HG03025 (cell line): ENCODE data around the gene GRID1.

Experiments
- ATAC-seq: cut with Tn5 transposase; IDR thresholded peaks from one replicate; pipeline ENCODE4 v1.9.1; 2021; ENCODE audit warnings: mild to moderate bottlenecking, moderate library complexity; ENCODE audit not compliant: unreplicated experiment, low FRiP score

Gene GRID1

DNA sequence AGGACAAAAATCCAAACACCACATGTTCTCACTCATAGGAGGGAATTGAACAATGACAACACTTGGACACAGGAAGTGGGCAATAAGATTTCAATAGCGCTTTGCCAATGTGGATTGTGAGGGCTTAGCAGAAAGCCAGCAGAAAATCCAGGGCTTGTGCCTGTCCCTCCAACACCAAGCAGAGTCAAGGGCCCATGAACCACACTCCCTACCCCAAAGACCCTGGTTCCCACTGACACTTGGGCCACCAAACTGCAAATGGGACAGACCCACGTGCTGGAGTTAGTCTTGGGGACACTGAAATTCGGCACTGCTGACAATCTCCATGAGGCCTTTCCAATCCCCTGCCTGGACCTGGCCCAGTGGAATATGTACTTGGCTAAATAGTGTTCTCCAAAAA, 67.0 kb downstream of the GRID1 start:
- no peak for ATAC-seq

DNA sequence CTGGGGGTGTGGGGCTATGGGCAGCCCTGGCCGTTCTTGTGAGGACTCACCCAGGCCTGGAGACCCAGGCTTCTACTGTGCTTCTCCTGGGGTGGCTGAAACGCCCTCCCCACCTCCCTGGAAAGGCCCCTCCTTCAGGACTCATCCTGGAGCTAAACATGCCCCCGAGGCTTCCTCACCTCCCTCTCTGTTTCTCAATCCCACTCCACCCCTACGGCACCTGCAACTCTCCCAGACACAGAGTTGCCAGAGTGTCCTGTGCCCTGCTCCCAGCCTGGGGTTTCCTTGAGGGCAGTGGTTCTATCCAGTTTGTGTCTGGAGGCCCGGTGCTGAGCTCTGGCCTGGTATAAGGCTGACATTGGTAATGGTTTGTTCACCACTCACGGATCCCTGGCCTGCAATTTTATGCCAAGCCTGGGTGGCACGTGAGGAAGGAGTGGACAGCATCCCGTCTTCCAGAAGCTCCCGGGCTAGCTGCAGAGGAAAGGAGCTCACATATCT, 68.0 kb downstream of the GRID1 start:
- no peak for ATAC-seq

DNA sequence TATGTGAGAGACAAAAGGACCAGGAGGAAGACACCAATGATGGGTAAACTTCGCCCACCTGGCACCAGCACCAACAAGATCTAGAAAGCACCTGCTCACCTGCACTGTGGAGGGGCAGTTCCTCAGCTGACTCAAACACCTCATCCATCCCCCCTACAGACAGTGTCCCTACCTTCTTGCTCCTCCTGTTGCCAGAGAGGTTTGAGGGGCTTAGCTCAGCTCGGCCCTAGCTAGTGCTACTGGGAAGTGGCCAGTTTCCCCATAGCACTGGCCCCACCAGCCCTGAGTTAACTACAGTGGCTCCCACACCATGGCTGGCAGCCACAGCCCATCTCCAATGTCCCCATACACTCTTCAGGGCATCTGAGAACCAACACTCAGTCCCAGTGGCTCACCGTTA, 70.8 kb downstream of the GRID1 start:
- ATAC-seq: no peak

DNA sequence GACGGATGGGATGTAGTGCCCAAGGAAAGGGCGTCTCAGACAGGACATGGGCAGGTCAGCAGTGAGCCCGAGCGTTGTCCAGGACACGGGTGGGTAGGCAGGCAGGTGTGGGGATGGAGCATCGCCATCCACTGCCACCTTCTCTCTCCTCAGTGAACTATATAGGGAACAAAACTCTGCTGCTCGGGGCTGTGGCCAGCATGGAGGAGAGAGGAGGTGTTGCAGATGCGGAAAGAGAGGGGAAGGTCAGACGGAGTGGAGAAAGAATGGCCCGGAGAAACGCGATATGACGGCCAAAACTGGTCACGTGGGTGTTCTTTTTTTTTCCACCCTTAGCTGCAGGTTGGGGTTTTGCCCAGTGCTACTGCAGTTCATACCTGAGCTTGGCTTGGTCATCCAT, 71.2 kb downstream of the GRID1 start:
- no peak for ATAC-seq

DNA sequence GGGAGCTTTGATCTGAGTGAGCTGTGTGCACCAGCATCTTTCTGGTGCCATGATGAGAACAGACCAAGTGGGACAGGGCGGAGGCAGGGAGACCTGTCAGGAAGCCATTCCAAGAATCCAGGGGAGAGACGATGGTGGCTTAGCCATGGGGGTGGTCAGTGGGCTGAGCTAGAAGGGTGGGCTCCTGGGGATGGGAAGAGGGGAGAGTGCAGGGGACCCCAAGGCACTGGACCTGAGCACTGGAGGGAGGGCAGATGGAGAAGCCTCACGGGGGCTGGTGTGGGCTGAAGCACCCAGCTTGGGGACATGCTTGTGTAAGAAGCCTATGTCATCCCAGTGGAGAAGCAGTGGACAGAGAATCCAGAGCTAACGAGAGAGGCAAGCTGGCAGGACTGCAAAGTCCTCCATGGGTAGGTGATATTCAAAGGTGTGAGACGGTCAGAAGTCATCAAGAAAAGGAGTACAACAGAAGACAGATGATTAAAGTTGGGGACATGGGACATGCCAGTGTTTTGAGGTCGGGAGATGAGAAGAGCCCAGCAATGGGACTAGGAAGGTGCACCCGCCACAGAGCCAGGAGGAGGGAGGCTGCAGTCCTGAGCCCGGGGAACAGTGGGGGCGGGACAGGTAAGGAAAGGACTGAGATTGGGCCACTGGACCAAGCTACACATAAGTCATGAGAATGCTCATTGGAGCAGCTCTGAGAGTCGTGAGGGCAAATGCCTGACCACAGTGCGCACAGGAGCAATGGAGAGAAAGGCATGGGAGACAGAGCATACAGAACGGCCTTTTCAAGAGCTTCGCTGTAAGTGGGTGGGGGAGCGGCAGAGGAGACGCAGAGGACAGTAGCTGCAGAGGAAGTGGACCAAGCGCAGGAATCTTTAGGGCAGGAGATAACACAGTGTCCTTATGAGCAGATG, 72.0 kb downstream of the GRID1 start:
- ATAC-seq: no peak

DNA sequence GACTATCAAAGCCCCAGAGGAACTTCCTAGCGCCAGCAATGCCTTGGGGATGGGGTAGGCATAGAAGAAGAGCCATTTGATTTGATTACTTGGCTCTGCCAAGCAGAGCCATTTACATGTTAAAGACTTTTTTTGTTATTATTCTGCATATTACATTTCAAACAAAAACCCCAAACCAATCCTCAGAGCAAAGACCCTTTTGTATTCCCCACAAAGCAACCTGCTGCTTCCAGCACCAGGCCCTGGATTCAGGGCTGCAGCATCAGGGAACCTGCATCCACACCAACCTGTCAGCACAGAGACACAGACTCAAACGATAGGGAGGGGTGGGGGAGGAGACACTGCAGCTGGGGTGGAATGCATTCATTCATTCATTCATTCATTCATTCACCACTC, 73.2 kb downstream of the GRID1 start:
- no peak for ATAC-seq

DNA sequence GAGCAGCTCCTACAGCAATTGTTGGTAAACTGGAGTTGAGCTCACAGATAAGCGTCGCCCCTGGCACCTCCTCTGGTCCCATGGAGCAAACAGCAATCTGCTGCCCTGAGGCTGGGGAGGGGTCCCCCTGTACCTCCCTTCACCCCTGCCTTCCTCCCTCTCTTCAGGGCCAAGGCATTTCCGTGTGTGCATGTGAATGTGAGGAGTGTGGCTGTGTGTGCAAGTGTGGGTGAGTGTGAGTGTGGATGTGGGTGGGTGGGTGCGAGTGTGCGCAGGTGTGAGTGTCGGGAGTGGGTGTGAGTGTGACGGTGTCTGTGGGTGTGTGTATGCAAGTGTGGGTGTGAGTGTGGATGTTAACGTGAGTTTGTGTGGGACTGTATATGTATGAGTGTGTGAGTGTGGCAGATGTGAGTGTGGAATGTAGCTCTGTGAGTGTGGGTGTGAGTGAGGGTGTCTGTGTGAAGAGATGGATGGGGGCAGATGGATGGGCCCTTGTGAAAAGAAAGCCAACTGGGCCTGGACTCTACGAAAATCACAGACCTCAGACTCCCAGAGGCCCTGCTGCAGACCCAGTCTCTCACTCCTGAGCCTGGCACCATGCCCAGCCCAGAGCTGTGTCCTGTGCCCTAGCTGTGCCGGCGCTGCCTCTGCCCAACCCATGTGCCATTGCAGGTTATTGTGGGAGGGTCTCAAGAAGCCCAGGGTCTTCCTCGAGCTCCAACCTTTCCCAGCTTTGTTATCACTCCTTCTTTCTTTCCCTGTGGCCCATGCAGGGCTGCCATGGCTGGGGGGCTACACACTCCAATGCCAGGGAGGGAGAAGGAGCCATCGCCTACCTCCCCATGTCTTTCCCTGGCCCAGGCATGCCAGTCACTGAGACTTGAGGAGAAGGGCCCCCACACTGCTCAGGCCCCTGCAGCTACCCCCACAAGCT, 73.9 kb downstream of the GRID1 start:
- no peak for ATAC-seq

DNA sequence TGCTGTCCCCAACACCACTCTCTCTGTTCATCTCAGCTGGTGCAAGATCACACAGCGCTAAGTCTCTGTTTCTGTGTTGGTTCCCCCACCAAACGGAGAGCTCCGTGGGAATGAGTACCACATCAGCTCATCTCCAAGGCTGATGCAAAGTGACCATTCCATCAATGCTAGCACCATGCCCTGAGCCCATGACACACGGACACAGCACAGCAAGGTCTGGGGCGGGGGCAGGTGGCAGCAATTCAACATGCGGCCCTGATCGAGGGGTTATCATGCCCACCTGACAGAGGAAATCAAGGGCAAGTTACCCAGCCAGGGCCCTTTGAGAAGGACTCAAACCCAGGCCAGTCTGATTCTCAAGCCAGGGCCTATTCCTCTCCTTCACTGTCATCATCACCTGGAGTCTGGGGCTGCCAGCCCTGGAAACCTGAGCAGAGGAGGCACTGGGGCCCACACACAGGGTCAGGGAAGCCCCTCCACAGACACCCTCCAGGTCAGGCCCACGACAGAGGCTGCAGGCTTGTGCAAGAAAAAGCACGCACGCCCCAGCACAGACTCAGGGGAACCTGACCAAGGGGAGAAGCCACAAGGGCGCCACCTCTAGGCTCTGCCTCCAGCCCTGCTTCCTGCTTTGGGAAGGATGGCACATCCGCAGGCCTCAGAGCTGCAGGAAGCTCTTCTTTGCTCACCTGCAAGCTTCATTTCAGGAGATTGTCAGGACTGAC, 74.8 kb downstream of the GRID1 start:
- ATAC-seq: no peak

DNA sequence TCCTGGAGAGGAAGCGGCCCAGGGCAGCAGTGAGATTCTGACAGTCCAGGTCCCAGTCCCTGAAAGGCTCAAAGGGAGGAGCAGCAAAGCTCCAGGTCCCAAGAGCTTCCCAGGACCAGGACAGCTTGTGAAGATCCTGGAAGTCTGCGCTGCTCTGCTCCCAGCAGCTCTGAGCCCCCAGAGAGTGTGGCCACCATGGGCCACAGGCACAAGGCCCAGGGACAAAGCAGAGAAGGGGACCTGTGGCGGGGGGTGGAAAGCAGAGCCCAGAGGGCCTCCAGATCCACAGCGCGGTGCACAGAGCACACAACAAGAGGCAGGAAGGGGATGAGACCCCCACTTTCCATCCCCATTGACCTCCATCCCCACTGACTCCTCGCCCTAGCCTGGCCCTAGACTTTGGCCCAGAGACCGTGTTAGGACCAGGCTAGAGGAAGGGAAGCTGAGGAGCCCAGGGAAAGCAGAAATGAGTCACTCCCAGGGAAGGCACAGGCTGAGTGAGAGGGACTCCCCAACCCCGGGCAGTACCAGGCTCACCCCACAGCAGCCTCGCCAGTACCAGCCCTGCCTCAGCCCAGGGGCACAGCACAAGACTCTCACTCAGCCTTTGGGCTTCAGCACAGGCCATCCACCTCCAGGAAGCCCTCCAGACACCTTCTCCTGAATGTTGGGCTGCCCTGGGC, 75.5 kb downstream of the GRID1 start:
- no peak for ATAC-seq

DNA sequence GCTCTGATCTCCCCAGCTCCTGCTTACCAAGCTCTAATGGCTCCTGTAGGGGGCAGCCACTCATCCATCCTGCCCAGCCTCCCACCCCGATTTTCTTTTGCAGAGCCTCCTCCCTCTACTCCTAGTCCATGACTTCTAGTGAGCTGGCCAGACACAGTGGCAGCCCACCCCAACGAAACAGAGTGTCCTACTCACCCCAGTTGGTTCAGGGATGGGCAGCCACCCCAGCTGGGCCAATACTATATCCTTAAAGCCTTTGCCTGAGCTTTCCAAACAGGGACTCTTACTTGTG, 77.1 kb downstream of the GRID1 start:
- no peak for ATAC-seq

DNA sequence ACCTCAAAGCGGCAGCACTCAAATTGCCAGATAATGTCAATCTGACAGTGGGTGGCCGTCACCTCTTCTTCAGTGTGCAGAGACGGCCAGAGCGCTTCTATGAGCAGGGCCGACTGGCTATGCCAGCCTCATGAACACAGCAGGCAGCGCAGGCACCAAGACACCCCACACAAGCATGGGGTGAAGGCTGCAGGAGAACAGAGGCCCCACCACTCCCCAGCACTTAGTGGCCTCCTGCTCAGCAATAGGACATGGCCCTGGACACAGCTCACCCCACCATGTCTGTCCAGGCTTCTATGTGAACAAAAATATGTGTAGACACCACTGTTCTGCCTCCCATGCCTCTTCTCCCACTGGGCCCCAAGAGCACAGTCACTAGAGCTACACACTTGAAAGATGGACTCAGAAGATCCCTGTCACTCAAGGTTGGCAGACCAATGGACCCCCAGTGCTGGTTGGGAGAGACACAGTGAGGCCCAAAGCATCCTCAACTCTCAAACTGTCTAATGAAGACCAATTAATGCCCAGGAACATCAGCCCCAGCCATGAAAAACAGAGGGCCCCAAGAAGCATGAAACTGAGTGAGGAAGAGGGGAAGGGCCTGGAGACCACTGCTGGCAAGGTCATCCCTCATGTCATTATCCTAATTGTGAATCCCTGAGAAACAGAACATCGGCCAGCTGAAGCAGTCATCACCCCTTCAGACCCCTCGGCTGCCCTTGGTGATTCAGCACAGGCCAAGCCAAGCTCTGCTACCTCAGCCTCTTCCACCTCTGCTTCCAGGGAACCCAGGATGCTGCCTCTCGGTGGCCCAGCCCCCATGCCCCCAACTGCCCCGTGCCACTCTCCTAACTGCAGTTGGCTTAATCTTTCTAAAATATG, 77.7 kb downstream of the GRID1 start:
- no peak for ATAC-seq

DNA sequence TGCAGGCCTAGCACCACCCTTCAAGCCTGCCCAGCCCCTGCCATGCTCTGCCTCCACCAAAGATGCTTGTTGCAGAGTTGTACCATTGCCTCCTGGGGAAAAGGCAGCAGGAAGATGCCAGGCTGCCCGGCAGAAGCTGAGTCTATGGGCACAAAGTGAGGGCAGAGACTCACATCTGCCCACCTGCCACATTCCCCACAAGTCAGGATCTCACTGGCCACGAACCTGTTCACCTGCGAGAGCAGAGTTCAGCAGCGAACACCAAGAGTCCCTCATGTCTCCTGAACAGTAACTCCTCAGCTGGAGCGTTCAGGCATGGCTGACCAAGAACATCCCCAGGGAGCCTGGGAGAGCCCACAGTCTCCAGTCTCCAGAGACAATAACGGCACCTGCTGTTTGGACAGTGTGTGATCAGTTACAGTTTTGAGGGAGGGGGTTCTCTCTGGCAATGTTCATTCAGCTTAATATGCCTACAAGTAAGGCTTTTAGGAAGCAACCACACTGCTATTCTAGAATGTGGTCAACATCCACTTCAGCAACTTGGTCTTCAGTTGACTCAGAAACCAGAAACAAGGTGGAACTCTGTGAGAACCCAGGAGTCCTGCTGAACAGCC, 78.5 kb downstream of the GRID1 start:
- no peak for ATAC-seq

DNA sequence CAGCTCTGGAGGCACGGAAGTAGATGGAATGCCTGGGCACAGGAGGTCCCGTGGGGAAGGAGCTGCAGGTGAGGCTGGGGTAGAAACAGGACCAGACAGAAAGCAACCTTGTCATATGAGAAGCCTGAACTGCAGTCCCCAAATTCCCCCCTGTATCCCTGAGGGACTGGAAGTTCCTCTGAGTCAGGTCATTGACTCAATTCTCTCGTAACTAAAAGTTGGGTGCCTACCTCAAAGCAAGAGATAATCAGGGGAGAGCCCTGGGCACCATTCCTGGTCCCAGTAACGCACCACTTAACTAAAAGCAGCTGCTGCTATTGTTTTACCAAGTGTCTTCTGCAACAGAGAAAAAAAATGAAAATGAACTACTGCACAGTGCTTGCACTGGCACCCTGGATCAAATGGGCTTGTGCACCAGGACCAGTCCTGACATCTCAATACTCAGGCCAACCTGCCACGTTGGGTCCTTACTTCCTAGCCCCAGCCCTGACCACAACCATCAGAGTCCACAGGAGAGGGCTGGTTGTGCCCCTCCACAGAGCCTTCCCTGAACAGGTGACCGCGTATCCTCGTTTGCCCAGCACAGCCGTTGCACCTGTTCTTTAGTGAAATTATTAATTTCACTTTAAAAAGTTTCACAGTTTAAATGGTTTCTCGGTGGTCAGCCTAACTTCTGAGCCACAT, 79.3 kb downstream of the GRID1 start:
- ATAC-seq: no peak

DNA sequence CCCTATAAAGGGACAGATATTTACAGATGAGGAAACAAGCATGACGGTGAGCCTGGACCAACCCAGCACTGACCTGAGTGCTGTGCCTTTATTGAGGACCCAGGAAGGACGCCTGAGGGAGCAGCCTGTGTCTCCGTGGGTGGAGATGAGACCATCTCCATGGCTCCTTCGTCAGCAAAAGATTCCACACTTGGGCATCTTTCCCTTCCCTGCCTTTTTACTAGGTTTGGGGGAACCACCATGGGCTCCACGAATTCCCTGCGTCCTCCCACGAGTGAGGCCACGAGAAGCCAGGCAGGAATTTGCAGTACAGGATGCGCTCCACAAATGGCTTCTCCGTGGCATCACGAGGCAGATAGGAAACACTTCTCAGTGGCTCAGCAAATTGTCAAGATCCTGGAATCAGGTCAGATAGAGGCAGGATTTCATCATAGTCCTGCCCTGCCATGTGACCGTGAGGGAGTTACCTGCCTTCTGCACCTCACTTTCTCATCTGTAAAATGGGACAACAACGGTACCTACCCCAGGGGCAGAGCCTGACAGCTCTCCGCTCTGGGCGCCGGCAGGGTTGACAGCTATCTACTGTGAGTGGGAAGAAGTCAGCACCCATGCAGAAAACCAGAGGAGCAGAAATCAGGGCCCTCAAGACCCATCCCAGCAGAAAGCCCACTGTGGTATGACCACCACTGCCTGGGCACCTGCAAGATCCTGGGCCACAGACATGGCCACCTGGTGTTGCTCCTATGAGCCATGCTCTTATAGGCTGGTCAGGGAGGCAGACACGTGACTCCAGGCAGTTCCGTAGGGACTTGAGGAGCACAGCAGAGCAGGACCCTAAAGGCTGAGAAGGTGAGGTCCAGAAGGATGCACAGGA, 80.1 kb downstream of the GRID1 start:
- ATAC-seq: no peak

DNA sequence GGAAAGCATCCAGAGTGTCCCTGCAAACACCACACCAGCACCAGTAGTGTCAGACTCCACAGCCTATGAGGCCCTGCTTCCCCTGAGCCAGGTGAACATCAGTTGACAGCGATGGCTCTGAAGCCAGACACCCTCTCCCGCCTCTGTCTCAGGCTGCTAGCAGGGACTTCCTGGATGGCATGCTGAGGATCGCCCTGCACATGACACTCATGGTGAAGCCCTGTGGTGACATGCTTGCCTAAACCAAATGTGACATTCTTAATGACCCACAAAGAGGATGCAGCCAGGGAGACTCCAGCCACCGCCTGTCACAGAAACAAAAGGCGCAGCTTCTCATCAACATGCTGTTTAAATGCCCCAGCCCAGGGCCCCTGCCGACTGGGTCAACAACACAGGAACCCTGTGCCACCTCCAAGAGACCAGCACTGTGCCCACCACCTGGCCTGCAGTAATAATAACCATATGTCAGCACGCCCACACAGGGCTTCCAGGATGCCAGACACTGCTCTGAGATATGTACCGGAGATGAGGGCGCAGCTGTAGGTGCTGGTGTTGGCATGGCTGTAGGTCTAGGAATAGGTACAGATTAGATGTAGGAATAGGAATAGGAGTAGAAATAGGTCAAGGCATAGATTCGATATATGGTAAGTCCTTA, 81.3 kb downstream of the GRID1 start:
- ATAC-seq: no peak

DNA sequence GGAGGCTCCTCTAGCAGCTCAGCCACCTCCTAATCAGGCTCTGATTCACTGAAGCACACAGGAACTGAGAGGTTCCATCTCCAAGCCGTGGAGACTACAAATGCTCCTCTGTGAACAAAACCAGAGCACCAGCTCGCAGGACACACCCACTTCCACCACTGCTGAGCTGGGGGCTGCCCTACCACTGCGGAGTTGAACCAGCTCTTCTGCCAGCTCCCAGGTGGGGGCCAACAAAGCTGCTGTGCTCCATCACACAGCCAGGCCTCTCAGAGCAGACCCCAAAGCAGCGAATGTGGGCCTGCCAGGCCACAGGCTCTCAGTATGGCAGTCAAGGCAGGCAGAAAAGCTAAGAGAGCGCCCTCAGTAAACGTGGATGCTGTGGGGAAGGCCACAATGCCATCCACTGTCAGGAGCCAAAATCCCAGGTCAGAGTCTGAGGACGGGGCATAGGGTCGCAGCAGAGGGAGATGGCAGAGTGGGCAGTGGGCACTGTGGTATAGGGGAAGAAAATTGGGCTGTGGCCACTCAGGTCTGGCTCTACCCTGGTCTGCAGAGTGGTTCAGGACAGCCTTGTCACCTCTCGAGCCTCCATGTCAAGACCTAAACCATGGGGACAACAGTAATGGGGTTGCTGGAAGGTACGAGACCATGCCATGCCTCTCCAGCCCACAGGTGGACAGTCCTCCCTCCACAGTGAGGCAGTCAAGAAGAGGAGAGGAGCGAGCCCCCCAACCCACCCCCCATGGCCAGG, 82.1 kb downstream of the GRID1 start:
- ATAC-seq: no peak
